Subcutaneous adipose tissue (tissue), 4 donors: ENCODE data around the gene SOBP. TPM values are rescaled to one million over a fixed set of nuclear protein-coding genes. Genes with fewer than 3 reads are reported as not detected.

Experiments used
- CTCF ChIP-seq: fragments of 450-650 bp; IDR thresholded peaks from one replicate; pipeline ENCODE4 v1.5.1; 2016; ENCODE audit warnings: low read depth, mild to moderate bottlenecking, control low read depth, antibody characterized with exemption, moderate library complexity
- total RNA-seq, 4 donors: library from RNA; depleted of rRNA; stranded (reverse); fragments of >200 nt; gene quantifications; one replicate each; pipeline ENCODE4 v1.1.0, GENCODE V29; 2016

SOBP gene
- total RNA-seq, 4 donors from 2014 or later, result 4.0 to 7.5 (median 5.5) TPM

DNA sequence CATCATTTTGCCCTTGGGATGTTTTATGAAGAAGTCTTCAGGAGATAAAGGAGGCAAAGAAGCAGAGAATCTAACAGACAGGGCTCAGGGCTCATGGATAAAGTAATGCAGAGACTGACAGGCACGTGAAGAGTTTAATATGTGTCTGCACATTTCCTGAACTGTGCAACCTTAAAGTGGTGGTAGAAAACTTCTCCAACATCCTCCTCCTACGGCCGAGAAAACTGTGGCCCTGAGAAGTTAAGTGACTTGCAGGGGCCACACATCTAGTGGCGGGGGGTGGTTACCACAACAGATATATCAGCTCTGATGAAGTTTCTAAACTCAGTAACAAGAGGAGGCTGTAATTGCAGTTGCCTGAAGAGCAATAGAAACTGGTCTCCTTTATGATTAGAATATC, 61.0 kb downstream of the SOBP start:
- TF ChIP-seq CTCF, result no peak

GRCh38 chr6:107554326-107554725, 64.4 kb downstream of the SOBP start:
- no peak for TF ChIP-seq CTCF

DNA sequence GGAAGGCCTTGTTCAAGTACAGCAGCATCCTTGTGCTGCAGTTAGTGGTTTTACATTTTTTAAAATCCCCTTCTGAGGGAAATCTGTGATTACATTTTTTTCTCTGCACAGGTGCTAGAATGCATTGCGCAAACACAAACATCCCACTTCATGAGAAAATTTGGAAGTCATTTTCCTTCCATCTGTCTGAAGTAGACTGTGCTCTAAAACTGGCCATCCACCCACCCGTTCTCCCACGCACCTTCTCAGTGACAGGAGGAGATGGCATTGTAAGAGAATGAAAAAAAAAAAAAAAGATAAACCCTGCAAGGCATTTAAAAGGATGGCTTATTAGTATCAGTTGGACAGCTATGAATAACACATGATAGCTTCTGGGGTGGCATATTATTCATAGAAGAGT, 65.0 kb downstream of the SOBP start:
- no peak for TF ChIP-seq CTCF

DNA sequence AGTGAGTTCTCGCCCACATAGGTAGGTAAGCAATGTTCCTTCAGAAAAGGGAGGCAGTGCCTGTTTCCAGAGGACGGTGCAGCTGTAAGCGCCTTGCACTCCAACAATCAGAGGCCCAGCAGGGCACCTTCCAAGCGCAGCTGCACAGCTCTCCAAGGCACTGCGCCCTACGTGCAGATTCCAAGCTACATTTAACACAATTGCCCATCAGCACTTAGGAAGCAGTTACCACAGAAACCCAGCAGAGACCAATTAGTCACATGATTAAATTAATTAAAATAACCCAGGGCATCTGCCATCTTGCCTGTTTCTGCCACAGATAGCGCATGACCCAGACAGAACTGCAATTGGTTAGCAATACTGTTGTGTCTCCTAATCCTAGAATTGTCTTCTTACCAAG, 65.5 kb downstream of the SOBP start:
- no peak for TF ChIP-seq CTCF

DNA sequence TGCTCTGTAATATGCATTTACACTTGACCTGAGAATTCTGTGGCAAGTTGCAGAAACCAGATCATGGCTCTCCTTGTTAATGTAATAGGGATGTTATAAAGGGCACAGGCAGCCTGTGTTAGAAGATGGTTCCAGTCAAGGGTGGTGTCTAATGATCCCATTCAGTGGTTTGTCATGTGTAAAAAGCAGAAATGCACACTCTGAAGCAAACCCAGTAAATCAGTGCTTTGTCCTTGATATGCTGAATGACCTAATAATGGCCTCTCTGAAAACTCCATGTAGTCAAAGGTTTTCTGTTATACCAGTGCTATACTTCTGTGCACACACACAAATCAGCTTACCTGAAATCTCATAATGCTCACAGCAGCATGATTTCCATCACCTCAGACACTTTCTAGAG, 66.2 kb downstream of the SOBP start:
- TF ChIP-seq CTCF, result no peak

GRCh38 chr6:107557698-107558097, 67.8 kb downstream of the SOBP start:
- TF ChIP-seq CTCF, result no peak

DNA sequence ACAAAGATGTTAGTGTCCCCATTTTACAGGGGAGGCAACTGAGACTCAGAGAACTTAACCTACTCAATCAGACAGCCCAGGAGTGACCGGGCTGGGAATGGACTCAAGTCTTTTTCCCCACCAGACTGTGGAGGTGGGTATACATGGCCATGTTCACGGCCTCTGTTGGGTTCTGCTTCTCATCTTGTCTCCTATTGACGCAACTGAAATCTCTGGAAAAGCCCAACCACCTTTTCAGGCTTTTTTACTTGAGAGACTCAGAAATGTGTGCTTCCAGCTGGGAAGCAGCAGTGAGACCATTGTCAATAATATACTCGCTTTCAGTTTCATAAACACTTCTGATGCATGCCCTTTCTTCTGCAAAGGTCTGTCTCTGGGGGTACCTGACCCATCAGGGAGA, 70.7 kb downstream of the SOBP start:
- TF ChIP-seq CTCF, result no peak

DNA sequence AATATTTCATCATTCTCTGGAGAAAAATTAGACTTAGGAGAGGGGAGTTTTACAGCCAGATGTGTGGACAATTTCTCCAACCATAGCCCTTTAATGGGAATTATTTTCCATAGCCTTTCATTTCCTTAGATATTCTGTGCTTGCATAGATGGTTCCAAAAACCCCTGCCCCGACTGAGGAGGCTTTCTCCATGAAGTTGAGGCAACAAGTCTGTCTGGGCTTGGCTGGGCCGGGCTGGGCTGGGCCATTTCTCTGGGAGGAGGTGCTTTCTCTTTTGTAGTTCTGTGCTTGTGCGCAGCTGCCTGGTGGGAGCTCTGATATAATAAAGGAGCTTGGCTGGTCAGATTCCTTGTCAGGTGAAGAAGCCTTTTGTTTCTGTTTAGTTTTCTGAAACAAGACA, 71.4 kb downstream of the SOBP start:
- no peak for TF ChIP-seq CTCF
